Measurements from ENCODE around the gene FAM111B. TPM values are rescaled to one million over a fixed set of nuclear protein-coding genes. Genes with fewer than 3 reads are reported as not detected.
A peak's percentile ranks its signal among the peaks of the same experiment; 100 is the strongest.
"Not testable (repeated sequence)": the region's sequence is repeated elsewhere in the genome, so short reads cannot be mapped to it uniquely, and the experiment has no call there.

The FAM111B gene, protein sequence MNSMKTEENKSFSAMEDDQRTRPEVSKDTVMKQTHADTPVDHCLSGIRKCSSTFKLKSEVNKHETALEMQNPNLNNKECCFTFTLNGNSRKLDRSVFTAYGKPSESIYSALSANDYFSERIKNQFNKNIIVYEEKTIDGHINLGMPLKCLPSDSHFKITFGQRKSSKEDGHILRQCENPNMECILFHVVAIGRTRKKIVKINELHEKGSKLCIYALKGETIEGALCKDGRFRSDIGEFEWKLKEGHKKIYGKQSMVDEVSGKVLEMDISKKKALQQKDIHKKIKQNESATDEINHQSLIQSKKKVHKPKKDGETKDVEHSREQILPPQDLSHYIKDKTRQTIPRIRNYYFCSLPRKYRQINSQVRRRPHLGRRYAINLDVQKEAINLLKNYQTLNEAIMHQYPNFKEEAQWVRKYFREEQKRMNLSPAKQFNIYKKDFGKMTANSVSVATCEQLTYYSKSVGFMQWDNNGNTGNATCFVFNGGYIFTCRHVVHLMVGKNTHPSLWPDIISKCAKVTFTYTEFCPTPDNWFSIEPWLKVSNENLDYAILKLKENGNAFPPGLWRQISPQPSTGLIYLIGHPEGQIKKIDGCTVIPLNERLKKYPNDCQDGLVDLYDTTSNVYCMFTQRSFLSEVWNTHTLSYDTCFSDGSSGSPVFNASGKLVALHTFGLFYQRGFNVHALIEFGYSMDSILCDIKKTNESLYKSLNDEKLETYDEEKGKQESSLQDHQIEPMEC
- total RNA-seq, result under 1 TPM; 0.11 to 0.20 TPM

DNA sequence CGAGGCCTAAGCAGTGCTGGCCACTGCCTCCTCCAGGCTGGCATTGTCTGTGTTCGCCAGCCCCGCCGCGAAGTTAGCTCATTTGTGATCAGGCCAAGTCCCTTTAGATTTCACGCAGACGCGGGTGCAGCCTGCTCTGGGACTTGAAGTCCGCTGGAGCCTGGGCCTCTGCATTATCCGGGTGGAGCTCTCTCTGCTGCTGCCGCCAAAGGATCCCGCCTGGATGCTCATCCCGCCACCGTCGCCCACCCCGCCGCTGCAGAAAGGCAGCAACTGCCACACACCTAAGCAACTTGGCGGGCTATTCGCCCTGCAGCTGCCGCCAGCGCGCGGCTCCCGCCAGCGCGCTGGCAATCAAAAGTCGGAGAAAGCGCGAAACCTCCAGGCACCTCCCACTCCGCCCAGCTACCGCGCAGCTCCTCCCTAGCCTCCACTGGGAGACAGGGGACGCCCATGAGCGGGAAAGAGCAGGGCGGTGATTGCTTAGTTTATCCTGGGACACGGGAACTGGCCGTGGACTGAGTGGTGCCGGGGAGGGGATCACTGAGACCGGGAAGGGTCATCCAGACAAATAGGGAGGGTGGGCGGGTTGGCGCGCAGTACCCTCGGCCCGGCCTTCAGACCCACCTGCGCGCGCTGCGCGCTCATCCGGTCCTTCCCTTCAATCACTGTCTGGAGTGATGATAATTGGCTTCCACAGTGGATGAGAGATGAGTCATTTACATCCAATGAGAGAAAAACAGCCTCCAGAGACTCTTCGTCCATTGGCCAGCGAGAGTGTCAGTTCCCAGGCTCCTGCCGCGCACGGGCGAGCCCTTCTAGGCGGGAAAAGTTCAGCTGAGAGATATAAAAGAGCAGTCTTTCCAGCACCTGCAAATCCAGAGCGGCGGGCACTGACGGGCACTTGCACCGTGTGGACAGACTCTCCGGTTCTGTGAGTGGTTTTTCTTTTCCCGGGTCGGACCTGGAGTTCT, at the start of gene FAM111B:
TSS of gene FAM111B (plus strand) at position 875 of the 974 bp plus-strand sequence. CDS start 2,389 bp downstream, outside the sequence.
- peak within 1 kb of the TSS; percentile 37 to 53 for H3K4me3 ChIP-seq
- no peaks in the 10 kb centered on the region for H3K36me3 ChIP-seq
- H3K9me3 ChIP-seq, result no peaks in the 10 kb centered on the region
- H3K27me3 ChIP-seq, result no peaks in the 10 kb centered on the region
- peak; percentile 88 for DNase-seq (ENCODE audit: low spot score)
- TF ChIP-seq CTCF (IDR thresholded peaks at IDR 0.05), result peak in 1 of 2 donors; percentile 10
- peak within 1 kb of the TSS in 1 of 2 donors; percentile 23 for H3K27ac ChIP-seq
- H3K4me1 ChIP-seq, result peaks cover 0 to 11% of the 10 kb centered on the region in 2 donors

DNA sequence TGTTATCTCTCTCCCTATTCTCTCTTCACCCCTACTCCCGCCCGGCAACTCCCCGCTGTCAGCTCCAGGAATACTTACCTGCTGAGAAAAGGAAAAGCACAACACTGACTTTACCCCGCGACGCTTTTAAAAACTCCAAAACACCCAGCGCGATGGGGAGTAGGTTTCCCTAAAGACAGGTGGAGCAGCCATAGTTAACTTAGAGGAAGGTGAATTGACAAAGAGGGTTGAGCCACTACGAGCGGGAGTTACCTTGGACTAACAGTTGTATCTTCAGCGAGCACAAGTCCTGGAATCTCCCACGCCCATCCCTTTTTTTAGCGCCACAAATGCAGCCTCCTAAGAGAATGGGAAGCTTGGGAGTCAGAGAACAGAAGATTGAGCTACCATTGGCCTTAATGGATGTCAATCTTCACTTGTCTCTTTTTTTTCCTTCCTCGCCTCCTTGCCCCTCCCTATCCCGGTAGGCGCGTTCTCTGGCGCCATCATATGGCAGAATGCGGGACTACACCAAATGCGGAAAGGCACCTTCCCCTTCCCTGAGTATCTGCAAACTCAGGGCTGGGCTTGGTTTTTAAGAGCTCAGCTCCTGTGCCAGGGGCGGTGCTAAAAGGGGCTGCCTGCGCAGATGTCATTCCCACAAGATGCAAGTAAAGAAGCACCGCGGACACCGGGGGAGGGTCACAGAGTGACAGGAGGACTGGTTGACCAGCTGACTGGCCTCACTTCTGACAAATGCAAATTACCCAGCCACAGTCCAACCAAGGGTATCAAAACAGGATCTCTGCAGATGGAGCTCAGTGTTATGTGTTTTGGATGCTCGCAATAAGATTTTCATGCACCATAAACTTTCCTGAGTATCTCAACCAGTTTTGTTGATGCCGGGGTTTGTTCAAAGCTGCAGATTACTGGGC, 48.7 kb upstream of the FAM111B start:
- H3K36me3 ChIP-seq; H3K27me3 ChIP-seq; H3K4me1 ChIP-seq; H3K9me3 ChIP-seq; DNase-seq (ENCODE audit: low spot score); H3K27ac ChIP-seq: not testable (repeated sequence)
- TF ChIP-seq CTCF (IDR thresholded peaks at IDR 0.05), result peak; percentile 26 to 69
- H3K4me3 ChIP-seq, result peak overlapping the region in 1 of 2 donors; percentile 25

DNA sequence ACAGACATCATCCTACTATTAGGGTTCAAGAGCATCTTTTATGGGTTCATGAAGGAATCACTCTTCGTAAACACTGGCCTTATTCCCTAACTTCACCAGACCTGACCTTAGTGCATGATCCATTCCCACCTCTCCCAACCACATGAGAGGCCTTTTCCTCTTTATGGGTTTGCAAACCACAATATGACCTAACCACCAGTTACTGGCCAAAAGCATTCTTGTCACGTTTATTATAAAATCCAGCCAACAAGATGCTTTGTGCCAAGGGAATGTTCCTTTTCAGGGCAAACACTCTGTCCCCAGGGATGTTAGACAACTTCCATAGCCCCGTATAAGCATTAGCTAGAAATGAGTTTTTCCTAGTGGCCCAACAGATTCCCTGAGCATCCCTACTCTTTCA, 46.9 kb upstream of the FAM111B start:
- not testable (repeated sequence) for H3K4me3 ChIP-seq; DNase-seq (ENCODE audit: low spot score); H3K9me3 ChIP-seq; H3K36me3 ChIP-seq; H3K27me3 ChIP-seq; H3K4me1 ChIP-seq; H3K27ac ChIP-seq

DNA sequence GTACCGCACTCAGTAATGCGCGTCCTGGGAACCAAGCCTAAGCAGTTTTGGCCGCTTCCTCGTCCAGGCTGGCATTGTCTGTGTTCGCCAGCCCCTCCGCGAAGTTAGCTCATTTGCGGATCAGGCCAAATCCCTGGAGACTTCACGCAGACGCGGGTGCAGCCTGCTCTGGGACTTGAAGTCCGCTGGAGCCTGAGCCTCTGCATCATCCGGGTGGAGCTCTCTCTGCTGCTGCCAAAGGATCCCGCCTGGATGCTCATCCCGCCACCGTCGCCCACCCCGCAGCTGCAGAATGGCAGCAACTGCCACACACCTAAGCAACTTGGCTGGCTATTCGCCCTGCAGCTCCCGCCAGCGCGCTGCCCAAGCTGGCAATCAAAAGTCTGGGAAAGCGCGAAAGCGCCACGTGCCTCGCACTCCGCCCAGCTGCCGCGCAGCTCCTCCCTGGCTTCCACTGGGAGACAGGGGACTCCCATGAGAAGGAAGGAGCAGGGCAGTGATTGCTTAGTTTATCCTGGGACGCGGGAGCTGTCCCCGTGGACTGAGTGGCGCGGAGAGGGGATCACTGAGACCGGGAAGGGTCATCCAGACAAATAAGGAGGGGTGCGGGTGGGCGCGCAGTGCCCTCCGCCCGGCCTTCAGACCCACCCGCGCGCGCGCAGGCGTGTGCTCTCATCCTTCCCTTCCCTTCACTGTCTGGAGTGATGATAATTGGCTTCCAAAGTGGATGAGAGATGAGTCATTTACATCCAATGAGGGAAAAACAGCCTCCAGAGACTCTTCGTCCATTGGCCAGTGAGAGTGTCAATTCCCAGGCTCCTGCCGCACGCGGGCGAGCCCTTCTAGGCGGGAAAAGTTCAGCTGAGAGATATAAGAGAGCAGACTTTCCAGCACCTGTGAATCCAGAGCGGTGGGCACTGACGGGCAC, 44.2 kb upstream of the FAM111B start:
- no peak for TF ChIP-seq CTCF (IDR thresholded peaks at IDR 0.05)

DNA sequence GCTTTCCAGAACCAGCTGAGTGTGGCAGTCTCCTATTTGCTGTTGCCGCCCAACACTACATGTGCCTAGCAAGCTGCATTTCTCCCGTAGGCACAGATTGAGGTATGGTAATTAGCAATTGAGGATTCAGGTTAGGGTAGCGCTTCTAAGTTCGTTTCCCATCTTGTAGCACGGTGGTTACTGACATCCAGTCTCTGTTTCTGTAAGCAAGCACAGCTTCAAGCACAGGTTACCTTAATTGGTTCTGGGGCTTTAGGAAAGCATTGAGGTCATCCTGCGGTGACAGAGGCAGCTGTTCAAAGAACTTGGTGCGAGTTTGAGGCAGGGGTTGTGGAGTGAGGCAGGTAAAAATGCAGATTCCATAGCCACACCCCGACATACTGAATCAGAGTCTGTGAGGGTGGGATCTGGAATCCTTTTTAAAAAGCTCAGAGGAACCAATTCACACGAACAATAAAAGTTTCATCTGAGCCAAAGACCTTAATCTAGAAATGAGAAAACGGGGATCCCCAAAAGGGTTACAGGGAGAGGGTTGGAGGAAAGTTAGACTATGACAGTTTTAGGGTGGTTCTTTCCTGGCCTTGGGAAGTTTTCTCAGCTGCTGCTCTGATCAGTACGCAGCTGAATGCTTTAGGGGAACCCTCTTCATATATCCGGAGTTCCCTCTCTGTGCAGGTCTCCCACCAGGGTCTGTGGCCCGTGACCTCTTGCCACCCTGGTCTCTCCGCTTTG, 42.9 kb upstream of the FAM111B start:
- H3K27me3 ChIP-seq; H3K36me3 ChIP-seq; DNase-seq (ENCODE audit: low spot score); H3K4me3 ChIP-seq; H3K27ac ChIP-seq; H3K4me1 ChIP-seq; H3K9me3 ChIP-seq: not testable (repeated sequence)

More for the DNA sequence above, 44.2 kb upstream of the FAM111B start:
- Histone ChIP-seq H3K4me3 (no peak overlapping the region), H3K4me1 (peaks cover 0 to 6% of the 10 kb centered on the region in 2 donors), H3K9me3 (no peaks in the 10 kb centered on the region), H3K27ac (no peak overlapping the region), H3K27me3 (no peaks in the 10 kb centered on the region), H3K36me3 (no peaks in the 10 kb centered on the region)
- no peak for DNase-seq (ENCODE audit: low spot score)

Data from right atrium auricular region (tissue), 2 donors.